NB4 (cell line): ENCODE results near the gene CEMIP.

Source experiments
- DNase-seq: peaks from one replicate; pipeline ENCODE4 v3.0.0; 2010; ENCODE audit warnings: low read depth
- H3K4me3 ChIP-seq: one replicate; pipeline ENCODE4 v1.5.1; 2011; ENCODE audit warnings: mild to moderate bottlenecking, low read depth, low read length, moderate library complexity
- CTCF ChIP-seq: IDR thresholded peaks from one replicate; pipeline ENCODE4 v1.5.1; 2012; ENCODE audit warnings: low read depth, low read length
- MAX ChIP-seq: IDR thresholded peaks from 2 replicates; pipeline ENCODE4 v1.6.1; 2011; ENCODE audit warnings: low read depth, low read length
- MYC ChIP-seq: IDR thresholded peaks from 2 replicates; pipeline ENCODE4 v1.6.1; 2011; ENCODE audit warnings: low read depth, low read length
- POLR2A ChIP-seq: IDR thresholded peaks from 2 replicates; pipeline ENCODE4 v1.6.1; 2011; ENCODE audit warnings: mild to moderate bottlenecking; ENCODE audit not compliant: insufficient read length; ENCODE audit errors: extremely low read depth

The CEMIP gene

GRCh38 chr15:80832686-80833085, 53.5 kb downstream of the CEMIP start:
- no peak for DNase-seq
- no peak overlapping the region for H3K4me3 ChIP-seq

GRCh38 chr15:80834402-80834801, 55.2 kb downstream of the CEMIP start:
- no peak for TF ChIP-seq MAX
- no peak for TF ChIP-seq POLR2A
- no peak for TF ChIP-seq CTCF
- TF ChIP-seq MYC = no peak
- DNase-seq = no peak
- H3K4me3 ChIP-seq = no peak overlapping the region

More at GRCh38 chr15:80832686-80833085, 53.5 kb downstream of the CEMIP start:
- TF ChIP-seq MAX = no peak
- TF ChIP-seq MYC = no peak
- TF ChIP-seq CTCF = no peak
- TF ChIP-seq POLR2A = no peak

- TF ChIP-seq POLR2A (no peak), MYC (no peak), CTCF (no peak), MAX (no peak)
- DNase-seq = no peak
- H3K4me3 ChIP-seq = no peak overlapping the region
These were observed 55.7 kb downstream of the CEMIP start for GRCh38 chr15:80834906-80835305.

- TF ChIP-seq POLR2A (no peak), MAX (no peak), MYC (no peak), CTCF (no peak)
- no peak overlapping the region for H3K4me3 ChIP-seq
- no peak for DNase-seq
These were observed 56.2 kb downstream of the CEMIP start for GRCh38 chr15:80835336-80835735.

- TF ChIP-seq MAX = no peak
- no peak for TF ChIP-seq POLR2A
- TF ChIP-seq CTCF = no peak
- no peak for TF ChIP-seq MYC
- H3K4me3 ChIP-seq = no peak overlapping the region
- no peak for DNase-seq
These were observed 57.1 kb downstream of the CEMIP start for GRCh38 chr15:80836223-80836622.

- H3K4me3 ChIP-seq = no peak overlapping the region
- TF ChIP-seq MYC (no peak), CTCF (no peak), POLR2A (no peak), MAX (no peak)
- DNase-seq = no peak
These were observed 57.8 kb downstream of the CEMIP start for GRCh38 chr15:80837006-80837405.
